Measurements from ENCODE around the gene MYBPH.

Gene MYBPH

GRCh38 chr1:203129501-203130231 is 46.0 kb downstream of the MYBPH start:
- Histone ChIP-seq H3K9me2 (replicated peaks; ENCODE audit: insufficient read depth, low read length) (no peaks in the 10 kb centered on the region), H3K4me2 (ENCODE audit: low read depth, low read length) (no peak overlapping the region), H3K79me2 (ENCODE audit: low read length) (no peaks in the 10 kb centered on the region), H3K4me3 (ENCODE audit: low read length) (no peak overlapping the region), H3F3A (ENCODE audit: insufficient read depth, low read length) (no peaks in the 10 kb centered on the region), H3K9me3 (replicated peaks; ENCODE audit: insufficient read depth, low read length) (no peaks in the 10 kb centered on the region), H2AFZ (ENCODE audit: low read length) (no peak overlapping the region), H4K20me1 (ENCODE audit: insufficient read depth, low read length) (no peaks in the 10 kb centered on the region), H3K36me3 (replicated peaks; ENCODE audit: insufficient read depth, low read length) (no peaks in the 10 kb centered on the region), H3K9ac (ENCODE audit: low read length) (no peak overlapping the region), H3K27ac (ENCODE audit: low read length) (no peak overlapping the region), H3K4me1 (ENCODE audit: low read length) (peaks cover 17% of the 10 kb centered on the region; the same call in 1 of the 2 replicates), H3K27me3 (replicated peaks; ENCODE audit: insufficient read depth, low read length) (peaks cover 40% of the 10 kb centered on the region)
- no peak for DNase-seq
- TF ChIP-seq CTCF (IDR thresholded peaks at IDR 0.05; ENCODE audit: low read length) = no peak
- TF ChIP-seq EZH2 (optimal IDR thresholded peaks at IDR 0.05; ENCODE audit: low read depth, low read length) = no peak
- no peak for TF ChIP-seq EZH2phosphoT487 (IDR thresholded peaks at IDR 0.05; ENCODE audit: low read length)

- Histone ChIP-seq H3K4me3 (ENCODE audit: low read length) (no peak overlapping the region; the same call in 1 of the 2 replicates), H3K4me1 (ENCODE audit: low read length) (peaks cover 17% of the 10 kb centered on the region; the same call in 1 of the 2 replicates), H3K36me3 (replicated peaks; ENCODE audit: insufficient read depth, low read length) (no peaks in the 10 kb centered on the region), H3F3A (ENCODE audit: insufficient read depth, low read length) (no peaks in the 10 kb centered on the region), H2AFZ (ENCODE audit: low read length) (peak overlapping the region; percentile 92; the same call in 1 of the 2 replicates), H3K4me2 (ENCODE audit: low read depth, low read length) (peak overlapping the region; percentile 99), H3K9me3 (replicated peaks; ENCODE audit: insufficient read depth, low read length) (no peaks in the 10 kb centered on the region), H3K27me3 (replicated peaks; ENCODE audit: insufficient read depth, low read length) (peaks cover 47% of the 10 kb centered on the region), H3K9ac (ENCODE audit: low read length) (no peak overlapping the region), H3K9me2 (replicated peaks; ENCODE audit: insufficient read depth, low read length) (no peaks in the 10 kb centered on the region), H3K79me2 (ENCODE audit: low read length) (no peaks in the 10 kb centered on the region), H4K20me1 (ENCODE audit: insufficient read depth, low read length) (no peaks in the 10 kb centered on the region), H3K27ac (ENCODE audit: low read length) (no peak overlapping the region)
- no peak for TF ChIP-seq EZH2phosphoT487 (IDR thresholded peaks at IDR 0.05; ENCODE audit: low read length)
- TF ChIP-seq EZH2 (optimal IDR thresholded peaks at IDR 0.05; ENCODE audit: low read depth, low read length) = no peak
- no peak for TF ChIP-seq CTCF (IDR thresholded peaks at IDR 0.05; ENCODE audit: low read length)
- DNase-seq = no peak
These were observed 46.7 kb downstream of the MYBPH start for GRCh38 chr1:203128716-203129500.

- no peaks in the 10 kb centered on the region for H3K36me3 ChIP-seq (replicated peaks; ENCODE audit: insufficient read depth, low read length)
- peak overlapping the region; percentile 92 for H2AFZ ChIP-seq (ENCODE audit: low read length)
- DNase-seq = no peak
- H3K4me2 ChIP-seq (ENCODE audit: low read depth, low read length) = peak overlapping the region; percentile 99
- no peaks in the 10 kb centered on the region for H3F3A ChIP-seq (ENCODE audit: insufficient read depth, low read length)
- peaks cover 51% of the 10 kb centered on the region for H3K27me3 ChIP-seq (replicated peaks; ENCODE audit: insufficient read depth, low read length)
- H3K4me1 ChIP-seq (ENCODE audit: low read length) = peaks cover 17% of the 10 kb centered on the region; the same call in 1 of the 2 replicates
- no peaks in the 10 kb centered on the region for H3K9me2 ChIP-seq (replicated peaks; ENCODE audit: insufficient read depth, low read length)
- no peaks in the 10 kb centered on the region for H4K20me1 ChIP-seq (ENCODE audit: insufficient read depth, low read length)
- peak overlapping the region; percentile 43; the same call in 1 of the 2 replicates for H3K9ac ChIP-seq (ENCODE audit: low read length)
- no peaks in the 10 kb centered on the region for H3K79me2 ChIP-seq (ENCODE audit: low read length)
- no peak overlapping the region for H3K27ac ChIP-seq (ENCODE audit: low read length)
- no peak for TF ChIP-seq CTCF (IDR thresholded peaks at IDR 0.05; ENCODE audit: low read length)
- TF ChIP-seq EZH2 (optimal IDR thresholded peaks at IDR 0.05; ENCODE audit: low read depth, low read length) = no peak
- no peak for TF ChIP-seq EZH2phosphoT487 (IDR thresholded peaks at IDR 0.05; ENCODE audit: low read length)
- H3K4me3 ChIP-seq (ENCODE audit: low read length) = peak overlapping the region; percentile 63
- no peaks in the 10 kb centered on the region for H3K9me3 ChIP-seq (replicated peaks; ENCODE audit: insufficient read depth, low read length)
These were observed 47.3 kb downstream of the MYBPH start for GRCh38 chr1:203128431-203128715.

All from MM.1S (cell line).